H1 (cell line): ENCODE data around the gene UROC1. TPM values are rescaled to one million over a fixed set of nuclear protein-coding genes. Genes with fewer than 3 reads are reported as not detected.

Source experiments
- CHD7 ChIP-seq: fragments of 300-600 bp; sonication (generic); IDR thresholded peaks from 2 replicates; pipeline ENCODE4 v1.7.1; 2012; ENCODE audit warnings: low read length, moderate library complexity, mild to moderate bottlenecking, inconsistent platforms; ENCODE audit not compliant: insufficient replicate concordance
- EGR1 ChIP-seq: IDR thresholded peaks from 2 replicates; pipeline ENCODE4 v1.6.1; 2011; ENCODE audit warnings: low read depth, low read length, borderline replicate concordance
- polyA plus RNA-seq, 7 experiments: library from polyadenylated mRNA; depleted of rRNA in 3 of 7; stranded (reverse) in 5 of 7; unstranded in 2 of 7; fragments of >200 nt in 5 of 7; fragments of 200-250 nt in 2 of 7; gene quantifications; 1 replicate in 5 of 7; 2 replicates in 1 of 7; 4 replicates in 1 of 7; pipeline versions ENCODE4 v1.2.1 to v1.2.3, GENCODE V29; 2011 to 2013; ENCODE audit warnings: missing spikeins in 2 of 7, mixed read lengths in 2 of 7
- total RNA-seq: library from RNA; stranded (reverse); fragmentation: NEBNext Ultra II Directional; extraction: Animal tissue kit (Norgen Biotek cat#: 25700); gene quantifications from 2 replicates; pipeline ENCODE4 v1.2.1, GENCODE V29; 2021

The UROC1 gene
- total and polyA plus RNA-seq, 2 of the 8 experiments (the other 6 are each of a cell fraction or from before 2014, with no cell fraction given) = 0.03 TPM; not detected in 1

- TF ChIP-seq CHD7 = no peak
- no peak for TF ChIP-seq EGR1
Observed at GRCh38 chr3:126557415-126557745, 39.8 kb upstream of the UROC1 start (continued).
